Measurements from ENCODE around the gene PTAFR.

Gene PTAFR

GRCh38 chr1:28190996-28191645 is 14.6 kb upstream of the PTAFR start:
- no peak overlapping the region for H3K27ac ChIP-seq

GRCh38 chr1:28190337-28190979 is 14.0 kb upstream of the PTAFR start:
- TF ChIP-seq CTCF (conservative IDR thresholded peaks at IDR 0.05), result no peak

More at GRCh38 chr1:28190996-28191645, 14.6 kb upstream of the PTAFR start:
- TF ChIP-seq CTCF (conservative IDR thresholded peaks at IDR 0.05), result no peak

GRCh38 chr1:28185071-28185470 is 8.6 kb upstream of the PTAFR start:
- H3K27ac ChIP-seq, result no peak overlapping the region
- no peak for TF ChIP-seq CTCF (conservative IDR thresholded peaks at IDR 0.05)

More at GRCh38 chr1:28190337-28190979, 14.0 kb upstream of the PTAFR start:
- no peak overlapping the region for H3K27ac ChIP-seq

- no peak overlapping the region for H3K27ac ChIP-seq
- no peak for TF ChIP-seq CTCF (conservative IDR thresholded peaks at IDR 0.05)
These were observed 4.1 kb upstream of the PTAFR start for GRCh38 chr1:28180306-28181305.

GRCh38 chr1:28178690-28179485 is 2.4 kb upstream of the PTAFR start:
- no peak for TF ChIP-seq CTCF (conservative IDR thresholded peaks at IDR 0.05)
- no peak overlapping the region for H3K27ac ChIP-seq

GRCh38 chr1:28175955-28176485 is 470 bp downstream of the PTAFR start:
- no peak for TF ChIP-seq CTCF (conservative IDR thresholded peaks at IDR 0.05)
- H3K27ac ChIP-seq, result no peak overlapping the region
